CD14-positive monocyte (primary cell): ENCODE results near the gene THSD7A. TPM values are rescaled to one million over a fixed set of nuclear protein-coding genes. Genes with fewer than 3 reads are reported as not detected.

Experiments used
- DNase-seq, 3 donors: peaks; one replicate each; pipeline ENCODE4 v3.0.0-alpha.2; 2011 to 2022
- H2AFZ ChIP-seq: 2 replicates; pipeline ENCODE4 v1.6.0; 2012; ENCODE audit warnings: mild to moderate bottlenecking, low read depth, low read length, inconsistent platforms; ENCODE audit not compliant: insufficient read depth, poor library complexity, severe bottlenecking
- H3K27ac ChIP-seq, 2 donors: 1 replicate in 1 of 2; 2 replicates in 1 of 2; pipeline ENCODE4 v1.5.1; 2012 to 2013; ENCODE audit warnings: low read length in 2 of 2, control low read depth in 1 of 2, inconsistent platforms in 1 of 2, low read depth in 1 of 2, mild to moderate bottlenecking in 1 of 2
- H3K27me3 ChIP-seq, 2 donors: one replicate each; pipeline versions ENCODE4 v1.6.0 to v1.6.1; 2011 to 2013; ENCODE audit warnings: low read length in 2 of 2; ENCODE audit not compliant: control insufficient read depth in 2 of 2, insufficient read depth in 2 of 2
- H3K36me3 ChIP-seq, 2 donors: replicated peaks in 1 of 2; 1 replicate in 1 of 2; 2 replicates in 1 of 2; pipeline versions ENCODE4 v1.5.1 to v1.6.1; 2012 to 2013; ENCODE audit warnings: low read length in 2 of 2, control low read depth in 1 of 2, inconsistent platforms in 1 of 2, mild to moderate bottlenecking in 1 of 2; ENCODE audit not compliant: insufficient read depth in 2 of 2, control insufficient read depth in 1 of 2
- H3K4me1 ChIP-seq, 2 donors: 1 replicate in 1 of 2; 2 replicates in 1 of 2; pipeline versions ENCODE4 v1.5.1 to v1.6.1; 2012 to 2013; ENCODE audit warnings: low read length in 2 of 2, control low read depth in 1 of 2, inconsistent platforms in 1 of 2, mild to moderate bottlenecking in 1 of 2, moderate library complexity in 1 of 2; ENCODE audit not compliant: insufficient read depth in 2 of 2, control insufficient read depth in 1 of 2
- H3K4me2 ChIP-seq: replicated peaks from 2 replicates; pipeline ENCODE3; 2012; ENCODE audit warnings: low read length, moderate library complexity, mild to moderate bottlenecking; ENCODE audit not compliant: poor library complexity, severe bottlenecking; ENCODE audit errors: extremely low read depth
- H3K4me3 ChIP-seq, 3 experiments: fragments of 200-600 bp in 1 of 3; sonication (generic) in 1 of 3; replicated peaks in 1 of 3; 1 replicate in 2 of 3; 2 replicates in 1 of 3; pipeline ENCODE4 v1.5.1; 2011 to 2013; ENCODE audit warnings: low read length in 3 of 3, mild to moderate bottlenecking in 3 of 3, control low read depth in 2 of 3, low read depth in 2 of 3, inconsistent platforms in 1 of 3, moderate library complexity in 1 of 3
- H3K79me2 ChIP-seq: 2 replicates; pipeline ENCODE4 v1.6.0; 2012; ENCODE audit warnings: mild to moderate bottlenecking, control low read depth, inconsistent platforms, low read length, moderate library complexity; ENCODE audit not compliant: insufficient read depth
- H3K9ac ChIP-seq: 2 replicates; pipeline ENCODE4 v1.6.0; 2017; ENCODE audit warnings: low read length, mild to moderate bottlenecking; ENCODE audit not compliant: insufficient read depth, poor library complexity, severe bottlenecking
- H3K9me3 ChIP-seq, 2 donors: replicated peaks in 1 of 2; 1 replicate in 1 of 2; 2 replicates in 1 of 2; pipeline versions ENCODE4 v1.5.1 to v1.6.1; 2012 to 2013; ENCODE audit warnings: low read length in 2 of 2, control low read depth in 1 of 2; ENCODE audit not compliant: control insufficient read depth in 1 of 2, insufficient read depth in 1 of 2
- H4K20me1 ChIP-seq: 2 replicates; pipeline ENCODE4 v1.6.0; 2012; ENCODE audit warnings: mild to moderate bottlenecking, low read length, control low read depth, moderate library complexity; ENCODE audit not compliant: insufficient read depth
- H3K27ac Mint-ChIP-seq, 7 donors: one replicate each; pipeline ENCODE4 v1.8.0; 2020; ENCODE audit warnings: mild to moderate bottlenecking in 7 of 7, mixed read lengths in 7 of 7, moderate library complexity in 6 of 7, inconsistent platforms in 2 of 7
- H3K27me3 Mint-ChIP-seq, 3 donors: one replicate each; pipeline ENCODE4 v1.8.0; 2021 to 2022; ENCODE audit warnings: low read depth in 3 of 3, mild to moderate bottlenecking in 3 of 3, mixed read lengths in 3 of 3, moderate library complexity in 3 of 3, inconsistent platforms in 1 of 3
- H3K36me3 Mint-ChIP-seq, 2 donors: one replicate each; pipeline ENCODE4 v1.8.0; 2020; ENCODE audit warnings: mixed read lengths in 2 of 2, inconsistent platforms in 1 of 2, mild to moderate bottlenecking in 1 of 2
- H3K4me1 Mint-ChIP-seq: one replicate; pipeline ENCODE4 v1.8.0; 2020; ENCODE audit warnings: mild to moderate bottlenecking, mixed read lengths
- H3K4me3 Mint-ChIP-seq, 2 donors: one replicate each; pipeline ENCODE4 v1.8.0; 2020; ENCODE audit warnings: mild to moderate bottlenecking in 2 of 2, mixed read lengths in 2 of 2, moderate library complexity in 1 of 2
- H3K9me3 Mint-ChIP-seq, 7 donors: one replicate each; pipeline ENCODE4 v1.8.0; 2020 to 2022; ENCODE audit warnings: mixed read lengths in 7 of 7, mild to moderate bottlenecking in 6 of 7, moderate library complexity in 6 of 7, inconsistent platforms in 2 of 7
- WGBS: methylation state at CpG from one replicate; pipeline ENCODE4 v1.1.5; 2013; ENCODE audit warnings: missing lambda C conversion rate; ENCODE audit not compliant: insufficient coverage; 5-methylcytosine and 5-hydroxymethylcytosine counted together
- intact Hi-C, 2 donors: fragments of 100-400 bp; cut with micrococcal nuclease; formaldehyde crosslinking; loops; one replicate each; pipeline versions ENCODE4 v1.15.0 to v1.15.1; 2023
- polyA plus RNA-seq, 3 donors: library from polyadenylated mRNA; depleted of rRNA in 1 of 3; unstranded in 2 of 3; stranded (reverse) in 1 of 3; fragments of 300-500 nt in 2 of 3; fragments of >200 nt in 1 of 3; fragmentation: Illumina TruSeq in 2 of 3; gene quantifications; 1 replicate in 2 of 3; 2 replicates in 1 of 3; pipeline ENCODE4 v1.2.3, GENCODE V29; 2012 to 2021
- TF ChIP-seq, protein P1 (sequence below): fragments of 200-600 bp; IDR thresholded peaks from one replicate; pipeline ENCODE4 v1.8.0; 2022; ENCODE audit warnings: antibody characterized with exemption, mild to moderate bottlenecking

THSD7A gene
- polyA plus RNA-seq, 3 donors = under 0.01 TPM; not detected in 2

DNA sequence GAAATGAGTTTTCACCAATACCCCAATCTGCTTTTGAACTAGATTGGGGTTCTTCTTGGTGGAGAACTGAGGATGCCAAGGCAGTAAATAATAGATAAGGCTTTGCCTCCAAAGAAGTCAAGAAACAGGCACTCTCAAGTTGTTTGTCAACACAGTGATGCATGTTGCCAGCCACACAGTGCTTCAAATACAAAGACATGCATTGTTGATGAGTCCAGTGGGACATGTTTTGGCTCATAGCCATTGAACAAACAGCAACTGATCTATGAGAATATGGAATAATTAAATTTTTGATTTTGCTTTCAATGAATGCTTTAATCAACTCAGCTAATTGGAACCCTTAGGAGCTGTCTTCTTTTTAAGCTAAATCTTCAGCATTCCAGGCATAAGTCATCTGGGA is 346.4 kb downstream of the THSD7A start:
- no peaks in the 10 kb centered on the region for H3K27me3 ChIP-seq
- H3K36me3 ChIP-seq = no peaks in the 10 kb centered on the region
- no peaks in the 10 kb centered on the region for H4K20me1 ChIP-seq
- peaks cover 0 to 3% of the 10 kb centered on the region in 2 donors for H3K4me1 ChIP-seq
- H3K9ac ChIP-seq = no peak overlapping the region
- Mint-ChIP-seq H3K4me1 (peaks cover 5% of the 10 kb centered on the region), H3K36me3 (no peaks in the 10 kb centered on the region), H3K9me3 (peaks cover 2 to 6% (median 3%) of the 10 kb centered on the region in 7 donors), H3K27me3 (peaks cover 0 to 2% (median 0%) of the 10 kb centered on the region in 3 donors), H3K27ac (no peak overlapping the region), H3K4me3 (no peak overlapping the region)
- no peak overlapping the region for H3K4me2 ChIP-seq
- no peak overlapping the region for H3K27ac ChIP-seq
- H2AFZ ChIP-seq = no peak overlapping the region
- intact Hi-C loops = no loop called here
- TF ChIP-seq, protein P1, sequence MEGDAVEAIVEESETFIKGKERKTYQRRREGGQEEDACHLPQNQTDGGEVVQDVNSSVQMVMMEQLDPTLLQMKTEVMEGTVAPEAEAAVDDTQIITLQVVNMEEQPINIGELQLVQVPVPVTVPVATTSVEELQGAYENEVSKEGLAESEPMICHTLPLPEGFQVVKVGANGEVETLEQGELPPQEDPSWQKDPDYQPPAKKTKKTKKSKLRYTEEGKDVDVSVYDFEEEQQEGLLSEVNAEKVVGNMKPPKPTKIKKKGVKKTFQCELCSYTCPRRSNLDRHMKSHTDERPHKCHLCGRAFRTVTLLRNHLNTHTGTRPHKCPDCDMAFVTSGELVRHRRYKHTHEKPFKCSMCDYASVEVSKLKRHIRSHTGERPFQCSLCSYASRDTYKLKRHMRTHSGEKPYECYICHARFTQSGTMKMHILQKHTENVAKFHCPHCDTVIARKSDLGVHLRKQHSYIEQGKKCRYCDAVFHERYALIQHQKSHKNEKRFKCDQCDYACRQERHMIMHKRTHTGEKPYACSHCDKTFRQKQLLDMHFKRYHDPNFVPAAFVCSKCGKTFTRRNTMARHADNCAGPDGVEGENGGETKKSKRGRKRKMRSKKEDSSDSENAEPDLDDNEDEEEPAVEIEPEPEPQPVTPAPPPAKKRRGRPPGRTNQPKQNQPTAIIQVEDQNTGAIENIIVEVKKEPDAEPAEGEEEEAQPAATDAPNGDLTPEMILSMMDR = no peak
- H3K79me2 ChIP-seq = no peaks in the 10 kb centered on the region
- no peak for DNase-seq
- no peak overlapping the region for H3K4me3 ChIP-seq
- no peaks in the 10 kb centered on the region for H3K9me3 ChIP-seq

DNA sequence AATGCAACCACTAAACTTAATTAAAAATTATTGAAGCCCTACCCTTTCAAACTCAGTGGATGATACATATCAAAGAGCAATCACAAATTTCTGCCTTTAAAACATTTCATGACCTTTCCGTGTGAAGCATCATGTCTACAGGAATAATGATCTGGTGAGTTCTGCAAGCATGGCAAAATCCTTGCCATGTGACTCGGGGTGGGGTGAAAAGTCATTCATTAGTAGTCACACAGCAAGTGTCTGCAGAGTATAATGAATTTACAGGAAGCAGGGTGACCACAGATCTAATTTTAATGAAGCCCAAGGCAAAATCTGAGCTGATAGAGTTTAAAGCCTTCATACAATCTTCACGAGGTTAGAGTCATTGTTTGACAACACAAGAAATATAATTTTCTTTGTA is 351.9 kb downstream of the THSD7A start:
- Histone ChIP-seq H3K36me3 (no peaks in the 10 kb centered on the region), H3K4me3 (no peak overlapping the region), H3K79me2 (no peaks in the 10 kb centered on the region), H4K20me1 (no peaks in the 10 kb centered on the region), H3K9me3 (no peaks in the 10 kb centered on the region), H3K27ac (no peak overlapping the region), H3K27me3 (no peaks in the 10 kb centered on the region), H3K4me2 (no peak overlapping the region), H2AFZ (no peak overlapping the region), H3K9ac (no peak overlapping the region), H3K4me1 (peaks cover 7 to 13% of the 10 kb centered on the region in 2 donors)
- Mint-ChIP-seq H3K27me3 (peaks cover 0 to 2% (median 0%) of the 10 kb centered on the region in 3 donors), H3K4me3 (no peak overlapping the region), H3K27ac (no peak overlapping the region), H3K36me3 (no peaks in the 10 kb centered on the region), H3K9me3 (peaks cover 0 to 2% (median 0%) of the 10 kb centered on the region in 7 donors), H3K4me1 (peaks cover 24% of the 10 kb centered on the region)
- TF ChIP-seq, protein P1 = no peak
- DNase-seq = no peak
- intact Hi-C loops = no loop called here
- 60% methylated on average over 1 of the region's 3 CpGs for WGBS
